ENCODE measurements around the gene DLGAP1. TPM values are rescaled to one million over a fixed set of nuclear protein-coding genes. Genes with fewer than 3 reads are reported as not detected.

The DLGAP1 gene
- total RNA-seq, 1 experiment from 2014 or later: 23.2 TPM

- Histone ChIP-seq H2AK5ac (ENCODE audit: insufficient read length, low read length) (no peak overlapping the region), H4K8ac (replicated peaks; ENCODE audit: insufficient read length, low read depth, low read length) (no peak overlapping the region), H3K23me2 (ENCODE audit: insufficient read length, low read depth, low read length, poor library complexity, severe bottlenecking) (no peaks in the 10 kb centered on the region), H2AFZ (ENCODE audit: low read length) (no peak overlapping the region), H3K56ac (ENCODE audit: insufficient read length, low read depth, low read length) (no peak overlapping the region), H3K18ac (ENCODE audit: insufficient read length, low read depth, low read length) (no peak overlapping the region), H4K91ac (ENCODE audit: insufficient read length, low read depth, low read length) (no peak overlapping the region), H3K4me1 (ENCODE audit: insufficient read depth, low read length) (peaks cover 6% of the 10 kb centered on the region; the same call in 1 of the 2 replicates), H3K9me3 (ENCODE audit: control insufficient read depth, low read depth, low read length) (no peaks in the 10 kb centered on the region), H3K27me3 (ENCODE audit: insufficient read depth, low read length) (no peaks in the 10 kb centered on the region), H2BK120ac (ENCODE audit: low read depth, low read length, poor library complexity, severe bottlenecking) (no peak overlapping the region), H2BK5ac (ENCODE audit: insufficient read length, low read length) (no peak overlapping the region), H3K23ac (ENCODE audit: insufficient read length, low read depth, low read length) (no peak overlapping the region), H3T11ph (ENCODE audit: low read length) (no peak overlapping the region), H3K79me2 (ENCODE audit: insufficient read depth, low read length) (peaks cover 4% of the 10 kb centered on the region; the same call in 1 of the 2 replicates), H3K4ac (ENCODE audit: low read depth, low read length) (no peak overlapping the region), H4K5ac (ENCODE audit: insufficient read length, low read depth, low read length) (no peak overlapping the region), H3K9ac (ENCODE audit: extremely low read depth, insufficient read length, low read length) (no peak overlapping the region), H3K79me1 (ENCODE audit: insufficient read depth, low read depth, low read length, poor library complexity, severe bottlenecking) (no peaks in the 10 kb centered on the region), H2BK12ac (ENCODE audit: insufficient read length, low read depth, low read length) (no peak overlapping the region), H3K14ac (ENCODE audit: insufficient read depth, low read length) (no peak overlapping the region), H2BK20ac (ENCODE audit: low read depth, low read length, poor library complexity, severe bottlenecking) (no peak overlapping the region), H4K20me1 (ENCODE audit: control insufficient read depth, insufficient read depth, insufficient read length) (no peaks in the 10 kb centered on the region), H2BK15ac (ENCODE audit: low read depth, low read length) (no peak overlapping the region), H3K4me2 (ENCODE audit: insufficient read depth, insufficient read length, low read length) (no peak overlapping the region), H3K27ac (ENCODE audit: insufficient read length, low read depth, low read length) (no peak overlapping the region)
- Mint-ChIP-seq H3K27ac (no peak overlapping the region; a peak in 2 of 7 replicates), H3K36me3 (ENCODE audit: insufficient read depth in 1 of 3, low read depth in 3 of 3) (0 out of 7 replicates have a peak, but pooled peaks cover 0 to 2% (median 0%) of the 10 kb centered on the region in 3 experiments), H3K27me3 (ENCODE audit: low read depth) (no peaks in the 10 kb centered on the region), H3K4me3 (no peak overlapping the region), H3K4me1 (peaks cover 28 to 30% of the 10 kb centered on the region in 2 experiments), H3K9me3 (no peaks in the 10 kb centered on the region)
- DNase-seq: peak; percentile 36
- WGBS (ENCODE audit: extremely low coverage, insufficient read length, low lambda C conversion rate): no CpG with 5 or more reads among the region's 5 CpGs
- no peak for TF ChIP-seq CTCF (conservative IDR thresholded peaks at IDR 0.05)
Measured at GRCh38 chr18:4438938-4439337, 16.2 kb downstream of the DLGAP1 start.
